ENCODE measurements around the gene FAM221B.

The FAM221B gene

DNA sequence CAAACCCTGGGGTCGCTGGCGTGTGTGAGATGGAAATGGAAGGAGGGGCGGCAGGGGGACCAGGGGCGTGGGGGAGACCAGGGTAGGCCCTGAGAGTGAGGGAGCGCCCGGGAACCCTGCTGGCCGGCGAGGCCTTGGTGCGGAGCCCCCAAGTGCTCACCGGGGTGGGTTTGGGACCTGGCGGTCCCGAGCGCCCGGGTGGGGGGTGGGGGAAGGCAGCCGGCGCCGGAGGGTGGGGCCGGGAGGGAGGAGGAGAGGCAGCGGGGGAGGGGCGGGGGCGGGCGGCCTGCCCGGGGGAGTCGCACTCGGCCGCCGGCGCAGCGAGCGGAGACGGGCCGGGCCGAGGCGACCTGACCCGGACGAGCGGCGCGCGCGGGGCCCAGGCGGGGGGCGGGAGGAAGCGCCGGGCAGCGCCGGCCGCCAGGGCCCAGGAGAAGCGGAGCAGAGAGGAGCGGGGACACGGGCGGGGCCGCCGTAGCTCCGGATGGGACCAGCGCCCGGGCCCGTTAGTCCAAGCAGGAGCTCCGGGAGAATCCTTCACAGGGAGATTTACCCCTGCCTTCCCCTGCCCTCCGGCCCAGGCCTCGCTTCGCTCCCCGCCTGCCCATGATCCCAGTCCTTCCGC lies 37.1 kb downstream of the FAM221B start, which contains the start of gene NPR2:
Gene NPR2 (plus strand): TSS at position 295 of the 625 bp plus-strand sequence. CDS start 818 bp downstream, outside the sequence.
- no peak for DNase-seq (ENCODE audit: low read depth)

DNA sequence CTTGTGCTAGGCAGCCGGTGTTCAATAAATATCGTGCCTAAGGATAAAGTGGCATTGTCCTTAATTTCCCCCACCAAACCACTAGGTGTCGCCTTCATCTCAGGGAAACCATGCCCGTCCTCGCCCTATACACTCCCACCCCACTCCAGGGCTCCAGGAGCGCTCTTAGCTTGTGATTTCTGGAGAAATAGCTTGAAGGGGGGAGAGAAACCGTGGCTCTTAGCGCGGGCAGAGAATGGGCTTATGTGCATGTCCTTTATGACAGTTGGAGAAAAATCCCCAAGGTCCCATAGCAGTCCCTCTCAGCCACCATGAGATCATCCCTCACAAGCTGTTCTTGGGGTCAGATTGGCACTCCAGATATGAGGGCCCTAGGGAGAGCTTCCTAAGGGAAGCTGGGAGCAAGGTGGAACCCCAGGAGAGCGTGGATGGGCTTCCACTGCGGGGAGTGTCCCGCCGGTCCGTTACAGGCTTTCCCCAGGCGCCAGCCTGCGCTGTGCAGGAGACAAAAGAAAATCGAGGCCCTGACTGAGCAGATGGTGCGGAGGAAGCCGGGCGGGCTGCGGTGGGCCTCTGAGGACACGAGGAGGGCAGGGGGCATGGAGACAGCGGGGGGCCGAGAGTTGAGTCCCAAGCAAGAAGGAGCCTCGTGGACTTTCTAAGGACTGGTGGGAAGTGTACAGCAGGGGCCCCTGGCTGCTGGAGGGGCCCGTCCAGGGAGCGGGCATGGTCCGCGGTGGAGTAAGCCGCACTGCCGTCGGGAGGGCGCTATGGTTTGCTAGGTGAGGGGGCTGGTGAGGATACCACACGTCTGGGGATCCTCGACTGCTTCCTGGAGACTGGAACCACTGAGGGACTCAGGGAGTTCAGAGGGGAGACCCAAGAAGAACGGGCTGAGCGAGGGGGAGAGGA lies 37.9 kb downstream of the FAM221B start:
- peak; percentile 13 for DNase-seq (ENCODE audit: low read depth)

DNA sequence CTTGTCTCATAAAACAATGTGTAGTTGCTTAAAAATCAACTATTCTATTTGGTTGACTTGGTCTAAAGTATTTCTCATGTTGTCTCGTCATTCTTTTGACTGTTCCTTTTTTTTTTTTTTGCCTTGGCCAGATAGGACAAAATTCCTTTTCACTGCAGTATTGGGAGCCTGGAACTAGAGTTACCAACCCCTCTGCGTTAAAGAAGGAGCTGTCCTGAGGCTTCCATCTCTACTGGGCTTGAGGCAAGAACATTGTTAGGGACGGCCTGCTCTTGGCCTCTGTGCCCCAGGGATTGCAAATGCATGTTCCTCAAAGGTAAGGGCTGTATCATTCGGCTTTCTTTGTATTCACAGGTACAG lies 38.5 kb downstream of the FAM221B start:
- DNase-seq (ENCODE audit: low read depth), result no peak

DNA sequence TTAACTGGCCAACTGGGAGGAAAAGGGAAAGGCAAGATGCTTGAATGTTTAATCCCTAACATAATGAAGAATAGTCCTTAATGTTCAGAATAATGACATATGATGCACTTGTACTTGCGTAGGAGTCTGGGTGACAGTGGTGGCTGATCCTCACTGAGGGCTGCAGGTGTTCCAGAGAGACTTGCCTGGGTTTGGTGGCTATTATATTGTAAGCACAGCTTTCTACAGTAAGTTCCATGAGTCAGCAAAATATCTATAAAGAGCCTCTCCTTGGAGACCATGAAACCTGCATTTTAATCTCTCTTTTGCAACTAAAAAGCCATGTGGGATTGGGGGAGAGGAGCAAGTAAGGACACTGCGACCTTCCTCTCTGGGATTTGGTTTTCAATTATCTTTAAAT lies 39.0 kb downstream of the FAM221B start:
- DNase-seq (ENCODE audit: low read depth), result no peak

DNA sequence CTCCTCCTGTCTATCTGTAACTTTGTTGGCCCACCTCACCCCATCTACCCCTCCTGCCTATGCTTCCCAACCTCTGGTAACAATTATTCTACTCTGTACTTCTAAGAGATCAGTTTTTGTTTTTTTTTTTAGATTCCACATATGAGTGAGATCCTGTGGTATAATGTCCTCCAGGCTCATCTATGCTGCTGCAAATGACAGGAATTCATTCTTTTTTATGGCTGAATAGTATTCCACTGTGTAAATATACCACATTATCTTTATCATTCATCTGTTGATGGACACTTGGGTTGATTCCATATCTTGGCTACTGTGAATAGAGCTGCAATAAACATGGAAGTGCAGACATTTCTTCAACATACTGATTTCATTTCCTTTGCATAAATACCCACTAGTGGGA lies 45.1 kb downstream of the FAM221B start:
- DNase-seq (ENCODE audit: low read depth), result no peak

DNA sequence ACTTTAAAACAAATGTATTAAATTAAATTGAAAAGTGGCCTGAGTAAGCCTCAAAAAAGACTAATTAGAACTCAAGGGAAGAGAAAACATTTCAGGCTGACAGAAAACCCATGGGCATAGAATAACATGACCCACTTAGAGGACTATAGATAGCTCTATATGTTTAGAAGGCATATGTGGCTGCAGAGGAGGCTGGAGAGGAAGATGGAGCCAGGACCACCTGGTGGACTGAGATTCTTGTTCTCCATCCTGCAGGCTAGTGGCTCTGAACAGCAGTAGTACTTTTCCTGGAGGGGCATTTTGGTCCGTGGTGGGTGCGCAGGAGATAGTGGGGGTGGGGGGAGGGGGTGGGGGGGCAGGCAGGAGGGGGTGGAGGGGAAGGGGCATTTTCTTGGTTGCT lies 47.5 kb downstream of the FAM221B start:
- no peak for DNase-seq (ENCODE audit: low read depth)

DNA sequence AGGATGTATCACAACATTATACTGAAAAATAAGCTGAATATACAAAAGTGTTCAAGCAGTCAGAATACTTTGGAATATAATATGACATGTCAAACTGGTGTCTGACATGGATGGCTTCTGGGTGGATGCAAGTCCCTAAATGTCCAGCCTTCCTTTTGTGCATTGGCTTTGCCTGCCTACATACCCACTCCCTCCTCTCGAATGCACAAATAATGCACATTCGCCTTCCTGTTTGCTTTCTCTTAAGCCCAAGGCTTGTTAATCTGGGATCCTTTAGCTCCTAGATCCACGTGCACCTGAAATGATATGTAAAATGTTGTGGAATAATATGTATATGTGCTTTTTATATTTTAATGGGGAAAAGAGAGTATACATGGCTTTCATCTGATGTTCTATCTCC lies 50.0 kb downstream of the FAM221B start:
- DNase-seq (ENCODE audit: low read depth), result no peak

DNA sequence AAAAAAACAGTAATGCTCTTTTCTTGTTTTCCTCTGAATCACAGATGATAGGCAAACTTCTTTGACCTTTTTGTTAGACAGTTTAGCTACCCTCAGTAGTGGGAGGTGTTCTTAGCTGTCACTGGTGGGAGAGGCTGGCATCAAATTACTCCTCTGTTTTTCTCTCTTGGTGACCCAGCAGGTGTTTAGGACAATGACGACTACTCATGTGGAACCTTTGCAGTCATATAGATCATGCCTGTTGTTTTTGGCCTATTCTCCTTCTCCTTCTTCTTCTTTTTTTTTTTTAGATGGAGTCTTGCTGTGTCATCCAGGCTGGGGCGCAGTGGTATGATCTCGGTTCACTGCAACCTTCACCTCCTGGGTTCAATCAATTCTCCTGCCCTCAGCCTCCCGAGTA lies 52.5 kb downstream of the FAM221B start:
- no peak for DNase-seq (ENCODE audit: low read depth)

DNA sequence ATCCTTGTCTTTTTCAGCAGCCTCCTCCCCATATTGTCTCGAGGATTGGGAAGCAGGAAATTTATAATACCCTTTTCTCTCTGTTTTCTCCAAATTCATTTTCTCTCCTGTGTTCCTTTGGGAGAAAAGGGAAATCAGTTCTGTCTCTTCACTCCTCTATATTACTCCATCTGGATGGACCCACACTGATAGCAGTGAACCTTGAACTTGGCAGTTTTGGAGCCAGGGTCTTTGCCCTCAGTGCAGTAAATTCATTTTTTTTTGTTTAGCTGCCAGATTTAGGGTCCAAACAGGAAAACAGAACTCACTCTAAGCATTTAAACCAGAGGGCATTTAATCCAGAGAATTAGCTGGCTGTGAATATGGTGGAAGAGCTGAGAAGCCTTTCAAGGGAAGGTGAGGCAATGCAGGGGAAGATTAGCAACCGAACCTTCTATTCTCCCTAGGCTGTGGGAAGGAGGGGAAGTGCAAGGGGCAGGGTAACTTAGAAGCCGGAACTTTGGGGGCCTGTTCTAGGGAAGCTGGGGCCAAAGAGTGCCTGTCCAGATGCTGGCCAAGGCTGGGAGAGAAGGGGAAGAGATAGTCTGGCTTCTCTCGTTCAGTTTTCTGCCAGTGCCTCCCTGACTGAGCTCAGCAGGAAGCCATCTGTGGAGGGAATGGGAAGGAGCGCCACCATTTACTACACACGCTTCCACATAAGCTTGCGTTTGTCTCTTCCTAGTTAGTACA lies 53.5 kb downstream of the FAM221B start:
- no peak for DNase-seq (ENCODE audit: low read depth)

DNA sequence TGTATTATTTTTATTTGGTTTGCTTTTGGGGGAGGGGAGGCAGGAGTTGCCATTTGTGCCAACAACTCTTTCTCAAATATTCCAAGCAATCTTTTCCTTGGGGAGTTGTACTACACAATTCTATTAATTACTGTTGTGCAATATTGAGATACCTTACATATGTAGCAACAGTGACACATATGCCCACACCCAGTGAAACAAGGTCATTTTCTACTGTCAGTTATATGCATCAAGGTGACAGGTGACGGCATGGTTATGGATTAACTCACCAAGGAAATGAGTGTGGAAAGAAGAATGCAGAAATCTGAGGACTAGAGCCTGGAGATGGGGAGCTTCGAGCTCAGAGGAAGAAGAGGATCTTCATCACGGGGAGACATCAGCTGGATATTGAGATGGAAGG lies 56.6 kb downstream of the FAM221B start:
- no peak for DNase-seq (ENCODE audit: low read depth)

DNA sequence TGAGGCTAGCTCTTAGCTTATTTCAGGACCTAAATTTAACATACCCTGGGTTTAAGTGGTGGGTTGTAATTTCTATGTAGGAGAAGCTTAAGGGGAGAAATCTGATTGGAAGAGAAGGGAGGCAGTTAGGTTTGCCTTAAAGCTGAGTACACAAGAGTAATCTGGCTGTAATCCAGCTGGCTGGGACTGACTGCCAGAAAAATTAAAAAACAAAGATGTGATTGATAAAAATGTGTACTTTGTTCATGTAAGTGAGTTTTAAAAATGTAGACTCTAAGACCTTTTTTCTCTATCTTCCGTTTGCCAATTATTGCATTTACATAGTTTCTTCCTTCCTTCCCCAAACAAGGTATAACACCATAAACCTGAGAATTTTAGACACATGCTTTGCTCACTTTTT lies 57.0 kb downstream of the FAM221B start:
- DNase-seq (ENCODE audit: low read depth), result no peak

DNA sequence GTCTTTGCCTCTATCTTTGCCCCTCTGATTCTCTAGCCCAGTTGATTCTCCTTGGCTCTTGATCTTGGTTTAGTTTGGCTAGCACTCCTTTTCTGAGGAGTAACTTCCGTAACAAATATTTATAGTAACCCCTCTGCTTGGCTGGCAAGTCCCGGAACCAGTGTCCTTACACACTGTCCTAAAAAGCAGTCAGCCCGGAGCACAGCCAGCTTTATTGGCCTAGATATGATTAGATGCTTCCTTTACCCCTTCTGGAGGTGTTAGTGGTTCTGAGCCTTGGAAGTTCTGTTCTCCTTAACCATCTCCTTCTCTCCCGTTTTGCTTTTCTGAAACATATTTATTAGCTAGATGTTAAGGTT lies 57.5 kb downstream of the FAM221B start:
- DNase-seq (ENCODE audit: low read depth), result no peak

DNA sequence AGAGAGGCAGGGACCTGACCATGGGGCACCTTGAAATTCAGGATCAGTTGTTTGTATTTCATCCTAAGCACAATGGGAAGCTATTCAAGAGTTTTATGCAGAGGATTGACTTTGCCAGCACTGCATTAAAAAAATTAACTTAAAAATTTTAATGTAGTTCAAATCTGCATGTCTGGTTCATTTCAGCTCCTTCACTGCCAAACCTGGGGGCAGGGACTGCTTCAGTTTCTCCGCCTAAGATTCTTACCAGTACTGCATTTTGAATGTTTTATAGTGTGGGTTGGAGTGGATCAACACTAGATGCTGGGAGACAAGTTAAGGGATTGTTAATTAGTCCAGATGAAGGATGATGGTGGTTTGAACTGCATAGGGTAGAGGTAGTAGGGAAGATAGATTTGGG lies 58.8 kb downstream of the FAM221B start:
- DNase-seq (ENCODE audit: low read depth), result no peak

DNA sequence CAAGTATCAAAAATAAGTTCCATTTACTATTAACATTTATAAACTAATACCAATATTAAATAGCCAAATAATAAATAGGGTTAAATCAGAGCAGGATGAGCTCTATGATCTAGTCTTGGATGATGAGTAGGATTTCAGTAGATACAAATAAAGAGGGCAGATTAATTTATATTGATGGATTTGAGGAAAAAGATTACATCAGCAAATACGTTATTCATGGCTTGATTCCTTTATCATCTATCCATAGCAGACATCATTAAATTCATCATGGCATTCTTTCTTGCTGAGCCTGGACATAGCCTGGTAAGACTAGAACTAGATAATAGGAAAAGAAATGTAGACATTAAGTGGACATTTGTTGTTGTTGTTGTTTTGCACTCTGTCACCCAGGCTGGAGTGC lies 61.1 kb downstream of the FAM221B start:
- DNase-seq (ENCODE audit: low read depth), result no peak

DNA sequence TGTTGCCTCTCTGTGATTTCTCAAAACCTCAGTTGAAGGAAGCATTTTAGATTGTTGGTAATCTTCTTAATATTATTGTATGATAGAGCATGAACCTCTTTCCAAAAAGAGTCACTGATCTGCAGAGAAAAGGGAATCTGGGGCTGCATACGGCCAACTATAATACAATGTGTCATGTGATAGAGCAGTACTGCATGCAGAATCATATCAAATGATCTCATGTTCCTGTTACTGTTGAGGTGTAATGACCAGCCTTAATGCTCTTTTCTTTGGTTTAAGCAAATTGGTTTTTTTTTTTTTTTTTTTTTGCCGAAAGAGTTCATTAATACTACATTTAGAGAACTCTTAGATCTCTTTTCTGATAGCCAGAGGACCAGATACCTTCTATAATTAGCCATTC lies 61.5 kb downstream of the FAM221B start:
- DNase-seq (ENCODE audit: low read depth), result no peak
